Measurements from ENCODE around the gene NR3C1. TPM values are rescaled to one million over a fixed set of nuclear protein-coding genes. Genes with fewer than 3 reads are reported as not detected.

NR3C1 gene
- total RNA-seq, 1 donor: 55.7 TPM

- H3K4me3 ChIP-seq (ENCODE audit: low read depth, low read length): no peak overlapping the region
- DNase-seq (ENCODE audit: low read depth): no peak
- TF ChIP-seq, protein P1, sequence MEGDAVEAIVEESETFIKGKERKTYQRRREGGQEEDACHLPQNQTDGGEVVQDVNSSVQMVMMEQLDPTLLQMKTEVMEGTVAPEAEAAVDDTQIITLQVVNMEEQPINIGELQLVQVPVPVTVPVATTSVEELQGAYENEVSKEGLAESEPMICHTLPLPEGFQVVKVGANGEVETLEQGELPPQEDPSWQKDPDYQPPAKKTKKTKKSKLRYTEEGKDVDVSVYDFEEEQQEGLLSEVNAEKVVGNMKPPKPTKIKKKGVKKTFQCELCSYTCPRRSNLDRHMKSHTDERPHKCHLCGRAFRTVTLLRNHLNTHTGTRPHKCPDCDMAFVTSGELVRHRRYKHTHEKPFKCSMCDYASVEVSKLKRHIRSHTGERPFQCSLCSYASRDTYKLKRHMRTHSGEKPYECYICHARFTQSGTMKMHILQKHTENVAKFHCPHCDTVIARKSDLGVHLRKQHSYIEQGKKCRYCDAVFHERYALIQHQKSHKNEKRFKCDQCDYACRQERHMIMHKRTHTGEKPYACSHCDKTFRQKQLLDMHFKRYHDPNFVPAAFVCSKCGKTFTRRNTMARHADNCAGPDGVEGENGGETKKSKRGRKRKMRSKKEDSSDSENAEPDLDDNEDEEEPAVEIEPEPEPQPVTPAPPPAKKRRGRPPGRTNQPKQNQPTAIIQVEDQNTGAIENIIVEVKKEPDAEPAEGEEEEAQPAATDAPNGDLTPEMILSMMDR (IDR thresholded peaks at IDR 0.05; ENCODE audit: insufficient read depth, low read depth, low read length): no peak
Observed at GRCh38 chr5:143342607-143343006, 60.9 kb downstream of the NR3C1 start.

GRCh38 chr5:143341807-143342570 lies 61.5 kb downstream of the NR3C1 start:
- TF ChIP-seq, protein P1 (IDR thresholded peaks at IDR 0.05; ENCODE audit: insufficient read depth, low read depth, low read length): no peak
- DNase-seq (ENCODE audit: low read depth): peak; percentile 43
- H3K4me3 ChIP-seq (ENCODE audit: low read depth, low read length): no peak overlapping the region

- DNase-seq (ENCODE audit: low read depth): no peak
- TF ChIP-seq, protein P1 (IDR thresholded peaks at IDR 0.05; ENCODE audit: insufficient read depth, low read depth, low read length): no peak
- H3K4me3 ChIP-seq (ENCODE audit: low read depth, low read length): no peak overlapping the region
Observed at GRCh38 chr5:143340891-143341685, 62.4 kb downstream of the NR3C1 start.

GRCh38 chr5:143338658-143339366 lies 64.7 kb downstream of the NR3C1 start:
- TF ChIP-seq, protein P1 (IDR thresholded peaks at IDR 0.05; ENCODE audit: insufficient read depth, low read depth, low read length): no peak
- peak; percentile 78 for DNase-seq (ENCODE audit: low read depth)
- H3K4me3 ChIP-seq (ENCODE audit: low read depth, low read length): no peak overlapping the region

DNA sequence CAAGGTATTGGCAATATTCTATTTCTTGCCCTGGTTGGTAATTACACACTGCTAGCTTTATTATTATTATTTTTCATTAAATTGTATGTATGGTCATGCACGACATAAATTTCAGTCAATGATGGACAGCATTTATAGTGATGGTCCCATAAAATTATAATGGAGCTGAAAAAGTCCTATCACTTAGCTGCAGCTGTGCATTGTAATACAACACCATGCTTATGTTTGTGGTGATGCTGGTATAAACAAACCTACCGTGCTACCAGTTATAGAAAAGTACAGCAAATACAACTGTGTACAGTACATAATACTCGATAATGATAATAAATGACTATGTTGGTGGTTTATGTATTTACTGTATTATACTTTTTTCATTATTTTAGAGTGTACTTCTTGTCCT lies 65.5 kb downstream of the NR3C1 start:
- peak; percentile 86 for DNase-seq (ENCODE audit: low read depth)
- TF ChIP-seq, protein P1 (IDR thresholded peaks at IDR 0.05; ENCODE audit: insufficient read depth, low read depth, low read length): no peak
- H3K4me3 ChIP-seq (ENCODE audit: low read depth, low read length): no peak overlapping the region

DNA sequence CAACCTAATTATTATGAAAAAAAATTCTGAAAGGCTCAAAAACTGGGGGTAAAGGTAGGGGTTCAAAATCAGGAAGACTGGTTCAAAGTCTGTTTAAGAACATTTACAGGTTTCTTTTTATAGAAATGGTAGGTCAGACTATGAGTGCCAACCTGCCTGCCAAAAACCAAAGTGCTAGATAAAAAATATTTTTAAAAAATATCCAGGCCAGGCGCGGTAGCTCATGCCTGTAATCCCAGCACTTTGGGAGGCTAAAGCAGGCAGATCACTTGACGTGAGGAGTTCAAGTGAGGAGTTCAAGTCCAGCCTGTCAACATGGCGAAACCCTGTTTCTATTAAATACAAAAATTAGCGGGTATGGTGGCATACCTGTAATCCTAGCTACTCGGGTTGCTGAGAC lies 67.0 kb downstream of the NR3C1 start:
- no peak overlapping the region for H3K4me3 ChIP-seq (ENCODE audit: low read depth, low read length)
- TF ChIP-seq, protein P1 (IDR thresholded peaks at IDR 0.05; ENCODE audit: insufficient read depth, low read depth, low read length): no peak
- no peak for DNase-seq (ENCODE audit: low read depth)
